ENCODE measurements around the gene FUCA2. TPM values are rescaled to one million over a fixed set of nuclear protein-coding genes. Genes with fewer than 3 reads are reported as not detected.

The FUCA2 gene, protein sequence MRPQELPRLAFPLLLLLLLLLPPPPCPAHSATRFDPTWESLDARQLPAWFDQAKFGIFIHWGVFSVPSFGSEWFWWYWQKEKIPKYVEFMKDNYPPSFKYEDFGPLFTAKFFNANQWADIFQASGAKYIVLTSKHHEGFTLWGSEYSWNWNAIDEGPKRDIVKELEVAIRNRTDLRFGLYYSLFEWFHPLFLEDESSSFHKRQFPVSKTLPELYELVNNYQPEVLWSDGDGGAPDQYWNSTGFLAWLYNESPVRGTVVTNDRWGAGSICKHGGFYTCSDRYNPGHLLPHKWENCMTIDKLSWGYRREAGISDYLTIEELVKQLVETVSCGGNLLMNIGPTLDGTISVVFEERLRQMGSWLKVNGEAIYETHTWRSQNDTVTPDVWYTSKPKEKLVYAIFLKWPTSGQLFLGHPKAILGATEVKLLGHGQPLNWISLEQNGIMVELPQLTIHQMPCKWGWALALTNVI
- 53.2 to 59.2 TPM (median 56.4 TPM) in 5 replicates for total RNA-seq (2022; extraction: Qiagen RNA extraction)

DNA sequence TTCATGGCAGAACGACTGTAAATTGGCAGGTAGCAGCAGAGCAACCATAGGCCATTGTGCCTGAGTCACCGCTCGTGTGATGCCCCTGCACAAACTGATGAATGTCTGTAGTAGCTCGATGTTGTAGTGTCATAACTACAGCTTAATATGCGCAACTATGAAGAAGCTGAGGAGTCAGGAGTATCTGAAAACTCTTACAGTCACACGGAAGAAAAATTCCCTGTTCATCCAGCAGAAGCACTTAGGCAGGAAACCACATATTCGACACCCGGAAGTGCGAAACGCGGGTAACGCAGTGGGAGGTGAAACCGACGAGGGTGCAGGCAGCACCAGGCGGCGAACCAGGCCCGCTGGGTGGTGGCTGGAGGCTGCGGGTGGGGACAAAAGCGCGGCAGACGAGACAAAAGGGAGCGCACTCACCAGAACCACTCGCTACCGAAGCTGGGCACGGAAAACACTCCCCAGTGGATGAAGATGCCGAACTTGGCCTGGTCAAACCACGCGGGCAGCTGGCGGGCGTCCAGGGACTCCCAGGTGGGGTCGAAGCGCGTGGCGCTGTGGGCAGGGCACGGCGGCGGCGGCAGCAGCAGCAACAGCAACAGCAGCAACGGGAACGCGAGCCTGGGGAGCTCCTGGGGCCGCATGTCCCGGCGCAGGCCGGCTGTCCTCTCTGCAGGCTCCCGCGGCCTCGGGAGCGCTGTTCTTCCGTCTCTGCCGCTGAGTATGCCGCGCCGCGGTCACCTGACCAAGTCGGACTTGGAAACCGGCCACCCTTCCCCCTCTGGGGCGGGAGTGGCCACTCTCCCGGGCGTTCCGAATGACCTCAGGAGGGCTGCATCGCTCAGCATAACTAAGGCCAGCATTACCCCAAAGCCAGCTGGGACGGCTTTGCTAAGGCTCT is at the start of gene FUCA2:
TSS of gene FUCA2 (minus strand) at position 730 of the 901 bp plus-strand sequence. CDS start at position 644, 86 bp downstream.

DNA sequence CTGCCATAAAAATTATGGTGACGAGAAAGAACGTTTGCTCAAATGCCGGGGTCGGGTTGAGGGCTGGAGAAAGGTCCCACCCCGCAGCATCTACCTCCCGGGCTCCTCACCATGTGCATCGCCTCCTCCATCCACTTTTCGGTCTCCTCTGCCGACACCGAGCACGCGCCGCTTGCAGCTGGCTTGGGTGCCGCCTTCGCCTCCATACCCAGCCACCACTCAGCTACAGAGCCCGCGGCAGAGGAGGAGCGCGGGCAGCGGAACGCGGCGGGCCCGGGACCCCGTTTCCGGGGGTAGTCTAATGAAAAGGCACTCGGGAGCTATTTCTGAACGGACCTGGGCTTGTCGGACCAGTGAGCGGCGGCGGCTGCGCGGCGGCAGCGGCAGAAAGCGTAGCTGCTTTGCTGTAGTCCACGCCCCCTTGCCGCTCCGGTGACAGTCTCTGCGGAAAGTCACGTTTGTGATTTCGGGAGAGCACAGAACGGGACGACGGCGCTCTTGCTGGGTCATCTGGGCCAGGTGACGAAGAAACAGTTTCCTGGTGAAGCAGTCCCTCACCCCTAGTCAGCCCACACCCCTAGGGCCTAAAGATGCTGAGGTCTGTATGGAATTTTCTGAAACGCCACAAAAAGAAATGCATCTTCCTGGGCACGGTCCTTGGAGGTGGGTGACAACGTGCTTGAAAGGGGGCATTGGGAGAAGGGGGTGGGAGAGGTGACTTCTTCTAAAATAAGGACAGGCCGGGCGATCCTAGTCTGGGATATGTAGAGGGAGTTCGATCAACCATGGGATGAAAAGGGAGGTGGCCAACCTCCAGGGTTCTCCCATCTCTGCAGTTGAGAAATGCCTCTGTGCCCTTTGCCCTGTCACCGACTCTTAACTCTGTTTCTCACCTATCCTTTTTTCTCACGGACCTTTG is 60.8 kb downstream of the FUCA2 start, which contains the start of the genes ADAT2 and PEX3:
TSS of gene ADAT2 (minus strand) at position 243 of the 919 bp plus-strand sequence. CDS start at position 206, 37 bp downstream.
TSS of gene PEX3 (plus strand) at position 353 of the 919 bp plus-strand sequence. CDS start at position 591, 238 bp downstream.

Other genes starting within 250 kb of the FUCA2 start
- 2.9 to 4.0 TPM (median 3.3 TPM) in 5 replicates for gene ADAT2, start 61.0 kb downstream of the FUCA2 start, total RNA-seq (2022; extraction: Qiagen RNA extraction)
- 11.3 to 12.5 TPM (median 12.2 TPM) in 5 replicates for gene PEX3, start 60.9 kb downstream of the FUCA2 start, total RNA-seq (2022; extraction: Qiagen RNA extraction)
- gene PHACTR2, start 166.2 kb upstream of the FUCA2 start, total RNA-seq (2022; extraction: Qiagen RNA extraction): 3.4 to 7.8 TPM (median 5.5 TPM) in 5 replicates

Measured in A549 treated with dexamethasone at 1 μM for 4 hours (cell line).